CD14-positive monocyte (primary cell): Measurements from ENCODE around the gene HID1. TPM values are rescaled to one million over a fixed set of nuclear protein-coding genes. Genes with fewer than 3 reads are reported as not detected.
"Not testable (repeated sequence)": the region's sequence is repeated elsewhere in the genome, so short reads cannot be mapped to it uniquely, and the experiment has no call there.

Source experiments
- DNase-seq, 3 donors: peaks; one replicate each; pipeline ENCODE4 v3.0.0-alpha.2; 2011 to 2022
- H2AFZ ChIP-seq: 2 replicates; pipeline ENCODE4 v1.6.0; 2012; ENCODE audit warnings: mild to moderate bottlenecking, low read depth, low read length, inconsistent platforms; ENCODE audit not compliant: insufficient read depth, poor library complexity, severe bottlenecking
- H3K27ac ChIP-seq, 2 donors: 1 replicate in 1 of 2; 2 replicates in 1 of 2; pipeline ENCODE4 v1.5.1; 2012 to 2013; ENCODE audit warnings: low read length in 2 of 2, control low read depth in 1 of 2, inconsistent platforms in 1 of 2, low read depth in 1 of 2, mild to moderate bottlenecking in 1 of 2
- H3K27me3 ChIP-seq, 2 donors: one replicate each; pipeline versions ENCODE4 v1.6.0 to v1.6.1; 2011 to 2013; ENCODE audit warnings: low read length in 2 of 2; ENCODE audit not compliant: control insufficient read depth in 2 of 2, insufficient read depth in 2 of 2
- H3K36me3 ChIP-seq, 2 donors: replicated peaks in 1 of 2; 1 replicate in 1 of 2; 2 replicates in 1 of 2; pipeline versions ENCODE4 v1.5.1 to v1.6.1; 2012 to 2013; ENCODE audit warnings: low read length in 2 of 2, control low read depth in 1 of 2, inconsistent platforms in 1 of 2, mild to moderate bottlenecking in 1 of 2; ENCODE audit not compliant: insufficient read depth in 2 of 2, control insufficient read depth in 1 of 2
- H3K4me1 ChIP-seq, 2 donors: 1 replicate in 1 of 2; 2 replicates in 1 of 2; pipeline versions ENCODE4 v1.5.1 to v1.6.1; 2012 to 2013; ENCODE audit warnings: low read length in 2 of 2, control low read depth in 1 of 2, inconsistent platforms in 1 of 2, mild to moderate bottlenecking in 1 of 2, moderate library complexity in 1 of 2; ENCODE audit not compliant: insufficient read depth in 2 of 2, control insufficient read depth in 1 of 2
- H3K4me2 ChIP-seq: replicated peaks from 2 replicates; pipeline ENCODE3; 2012; ENCODE audit warnings: low read length, moderate library complexity, mild to moderate bottlenecking; ENCODE audit not compliant: poor library complexity, severe bottlenecking; ENCODE audit errors: extremely low read depth
- H3K4me3 ChIP-seq, 3 experiments: fragments of 200-600 bp in 1 of 3; sonication (generic) in 1 of 3; replicated peaks in 1 of 3; 1 replicate in 2 of 3; 2 replicates in 1 of 3; pipeline ENCODE4 v1.5.1; 2011 to 2013; ENCODE audit warnings: low read length in 3 of 3, mild to moderate bottlenecking in 3 of 3, control low read depth in 2 of 3, low read depth in 2 of 3, inconsistent platforms in 1 of 3, moderate library complexity in 1 of 3
- H3K79me2 ChIP-seq: 2 replicates; pipeline ENCODE4 v1.6.0; 2012; ENCODE audit warnings: mild to moderate bottlenecking, control low read depth, inconsistent platforms, low read length, moderate library complexity; ENCODE audit not compliant: insufficient read depth
- H3K9ac ChIP-seq: 2 replicates; pipeline ENCODE4 v1.6.0; 2017; ENCODE audit warnings: low read length, mild to moderate bottlenecking; ENCODE audit not compliant: insufficient read depth, poor library complexity, severe bottlenecking
- H3K9me3 ChIP-seq, 2 donors: replicated peaks in 1 of 2; 1 replicate in 1 of 2; 2 replicates in 1 of 2; pipeline versions ENCODE4 v1.5.1 to v1.6.1; 2012 to 2013; ENCODE audit warnings: low read length in 2 of 2, control low read depth in 1 of 2; ENCODE audit not compliant: control insufficient read depth in 1 of 2, insufficient read depth in 1 of 2
- H4K20me1 ChIP-seq: 2 replicates; pipeline ENCODE4 v1.6.0; 2012; ENCODE audit warnings: mild to moderate bottlenecking, low read length, control low read depth, moderate library complexity; ENCODE audit not compliant: insufficient read depth
- H3K27ac Mint-ChIP-seq, 7 donors: one replicate each; pipeline ENCODE4 v1.8.0; 2020; ENCODE audit warnings: mild to moderate bottlenecking in 7 of 7, mixed read lengths in 7 of 7, moderate library complexity in 6 of 7, inconsistent platforms in 2 of 7
- H3K27me3 Mint-ChIP-seq, 3 donors: one replicate each; pipeline ENCODE4 v1.8.0; 2021 to 2022; ENCODE audit warnings: low read depth in 3 of 3, mild to moderate bottlenecking in 3 of 3, mixed read lengths in 3 of 3, moderate library complexity in 3 of 3, inconsistent platforms in 1 of 3
- H3K36me3 Mint-ChIP-seq, 2 donors: one replicate each; pipeline ENCODE4 v1.8.0; 2020; ENCODE audit warnings: mixed read lengths in 2 of 2, inconsistent platforms in 1 of 2, mild to moderate bottlenecking in 1 of 2
- H3K4me1 Mint-ChIP-seq: one replicate; pipeline ENCODE4 v1.8.0; 2020; ENCODE audit warnings: mild to moderate bottlenecking, mixed read lengths
- H3K4me3 Mint-ChIP-seq, 2 donors: one replicate each; pipeline ENCODE4 v1.8.0; 2020; ENCODE audit warnings: mild to moderate bottlenecking in 2 of 2, mixed read lengths in 2 of 2, moderate library complexity in 1 of 2
- H3K9me3 Mint-ChIP-seq, 7 donors: one replicate each; pipeline ENCODE4 v1.8.0; 2020 to 2022; ENCODE audit warnings: mixed read lengths in 7 of 7, mild to moderate bottlenecking in 6 of 7, moderate library complexity in 6 of 7, inconsistent platforms in 2 of 7
- WGBS: methylation state at CpG from one replicate; pipeline ENCODE4 v1.1.5; 2013; ENCODE audit warnings: missing lambda C conversion rate; ENCODE audit not compliant: insufficient coverage; 5-methylcytosine and 5-hydroxymethylcytosine counted together
- intact Hi-C, 2 donors: fragments of 100-400 bp; cut with micrococcal nuclease; formaldehyde crosslinking; loops; one replicate each; pipeline versions ENCODE4 v1.15.0 to v1.15.1; 2023
- polyA plus RNA-seq, 3 donors: library from polyadenylated mRNA; depleted of rRNA in 1 of 3; unstranded in 2 of 3; stranded (reverse) in 1 of 3; fragments of 300-500 nt in 2 of 3; fragments of >200 nt in 1 of 3; fragmentation: Illumina TruSeq in 2 of 3; gene quantifications; 1 replicate in 2 of 3; 2 replicates in 1 of 3; pipeline ENCODE4 v1.2.3, GENCODE V29; 2012 to 2021
- TF ChIP-seq, protein P1 (sequence below): fragments of 200-600 bp; IDR thresholded peaks from one replicate; pipeline ENCODE4 v1.8.0; 2022; ENCODE audit warnings: antibody characterized with exemption, mild to moderate bottlenecking

Gene HID1
- polyA plus RNA-seq, 3 donors = not detected

DNA sequence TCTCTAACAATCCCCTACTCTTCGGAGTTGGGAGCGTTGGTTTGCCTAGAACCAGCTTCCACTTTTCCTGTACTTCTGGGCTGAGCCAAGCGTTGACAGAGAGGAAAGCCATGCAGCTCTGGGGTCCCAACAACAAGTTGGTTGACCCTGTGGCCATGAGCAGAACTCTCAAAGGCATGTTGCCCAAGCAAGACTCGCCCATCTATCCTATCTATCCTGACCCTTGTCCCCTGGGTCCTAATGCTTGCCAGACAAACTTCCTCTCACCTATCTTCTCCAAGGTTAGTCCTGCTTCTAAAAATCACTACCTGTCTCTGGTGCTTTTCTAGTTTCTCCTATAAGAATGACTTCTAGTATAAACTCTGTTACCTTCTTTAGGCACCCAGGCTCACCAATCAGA lies 63.5 kb downstream of the HID1 start:
- 80% methylated on average over 4 of the region's 4 CpGs for WGBS
- H3K4me3 ChIP-seq, H3K36me3 ChIP-seq, H3K4me1 Mint-ChIP-seq, H3K36me3 Mint-ChIP-seq, H3K9ac ChIP-seq, H4K20me1 ChIP-seq, H3K4me3 Mint-ChIP-seq, DNase-seq, H3K27me3 ChIP-seq, H3K9me3 ChIP-seq, H2AFZ ChIP-seq, H3K27ac Mint-ChIP-seq, H3K4me1 ChIP-seq, H3K4me2 ChIP-seq, intact Hi-C loops, H3K79me2 ChIP-seq, H3K27ac ChIP-seq: not testable (repeated sequence)
- H3K27me3 Mint-ChIP-seq = peaks cover 13 to 26% (median 23%) of the 10 kb centered on the region in 3 donors
- H3K9me3 Mint-ChIP-seq = peaks cover 5 to 19% (median 7%) of the 10 kb centered on the region in 7 donors

DNA sequence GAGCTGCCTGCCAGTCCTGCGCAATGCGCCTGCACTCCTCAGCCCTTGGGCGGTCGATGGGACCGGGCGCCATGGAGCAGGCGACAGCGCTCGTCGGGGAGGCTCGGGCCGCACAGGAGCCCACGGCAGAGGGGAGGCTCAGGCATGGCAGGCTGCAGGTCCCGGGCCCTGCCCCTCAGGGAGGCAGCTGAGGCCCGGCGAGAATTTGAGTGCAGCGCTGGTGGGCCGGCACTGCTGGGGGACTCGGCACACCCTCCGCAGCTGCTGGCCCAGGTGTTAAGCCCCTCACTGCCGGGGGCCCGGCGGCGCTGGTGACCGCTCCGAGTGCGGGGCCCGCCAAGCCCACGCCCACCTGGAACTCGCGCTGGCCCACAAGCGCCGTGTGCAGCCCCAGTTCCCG lies 65.5 kb downstream of the HID1 start:
- Histone ChIP-seq H3K9me3 (no peaks in the 10 kb centered on the region), H3K4me1 (no peaks in the 10 kb centered on the region), H3K27ac (no peak overlapping the region), H3K36me3 (no peaks in the 10 kb centered on the region), H3K27me3 (peaks cover 0 to 11% of the 10 kb centered on the region in 2 donors), H4K20me1 (no peaks in the 10 kb centered on the region), H3K4me3 (no peak overlapping the region), H3K9ac (no peak overlapping the region), H3K79me2 (no peaks in the 10 kb centered on the region), H2AFZ (no peak overlapping the region), H3K4me2 (no peak overlapping the region)
- Mint-ChIP-seq H3K27ac (no peak overlapping the region), H3K27me3 (peaks cover 25 to 32% (median 30%) of the 10 kb centered on the region in 3 donors), H3K9me3 (peaks cover 0 to 13% (median 2%) of the 10 kb centered on the region in 7 donors), H3K36me3 (no peaks in the 10 kb centered on the region), H3K4me1 (peaks cover 4% of the 10 kb centered on the region), H3K4me3 (no peak overlapping the region)
- intact Hi-C loops = no loop called here
- TF ChIP-seq, protein P1, sequence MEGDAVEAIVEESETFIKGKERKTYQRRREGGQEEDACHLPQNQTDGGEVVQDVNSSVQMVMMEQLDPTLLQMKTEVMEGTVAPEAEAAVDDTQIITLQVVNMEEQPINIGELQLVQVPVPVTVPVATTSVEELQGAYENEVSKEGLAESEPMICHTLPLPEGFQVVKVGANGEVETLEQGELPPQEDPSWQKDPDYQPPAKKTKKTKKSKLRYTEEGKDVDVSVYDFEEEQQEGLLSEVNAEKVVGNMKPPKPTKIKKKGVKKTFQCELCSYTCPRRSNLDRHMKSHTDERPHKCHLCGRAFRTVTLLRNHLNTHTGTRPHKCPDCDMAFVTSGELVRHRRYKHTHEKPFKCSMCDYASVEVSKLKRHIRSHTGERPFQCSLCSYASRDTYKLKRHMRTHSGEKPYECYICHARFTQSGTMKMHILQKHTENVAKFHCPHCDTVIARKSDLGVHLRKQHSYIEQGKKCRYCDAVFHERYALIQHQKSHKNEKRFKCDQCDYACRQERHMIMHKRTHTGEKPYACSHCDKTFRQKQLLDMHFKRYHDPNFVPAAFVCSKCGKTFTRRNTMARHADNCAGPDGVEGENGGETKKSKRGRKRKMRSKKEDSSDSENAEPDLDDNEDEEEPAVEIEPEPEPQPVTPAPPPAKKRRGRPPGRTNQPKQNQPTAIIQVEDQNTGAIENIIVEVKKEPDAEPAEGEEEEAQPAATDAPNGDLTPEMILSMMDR = no peak
- DNase-seq = no peak
- WGBS = 97% methylated on average over 29 of the region's 34 CpGs

DNA sequence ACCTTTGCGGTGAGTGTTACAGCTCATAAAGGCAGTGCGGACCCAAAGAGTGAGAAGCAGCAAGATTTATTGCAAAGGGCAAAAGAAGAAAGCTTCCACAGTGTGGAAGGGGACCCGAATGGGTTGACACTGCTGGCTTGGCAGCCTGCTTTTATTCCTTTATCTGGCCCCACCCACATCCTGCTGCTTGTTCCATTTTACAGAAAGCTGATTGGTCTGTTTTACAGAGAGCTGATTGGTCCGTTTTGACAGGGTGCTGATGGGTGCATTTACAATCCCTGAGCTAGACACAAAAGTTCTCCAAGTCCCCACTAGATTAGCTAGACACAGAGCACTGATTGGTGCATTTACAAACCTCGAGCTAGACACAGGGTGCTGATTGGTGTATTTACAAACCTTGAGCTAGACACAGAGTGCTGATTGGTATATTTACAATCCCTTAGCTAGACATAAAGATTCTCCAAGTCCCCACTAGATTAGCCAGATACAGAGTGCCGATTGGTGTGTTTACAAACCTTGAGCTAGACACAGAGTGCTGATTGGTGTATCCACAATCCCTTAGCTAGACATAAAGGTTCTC lies 66.3 kb downstream of the HID1 start:
- H3K36me3 ChIP-seq, intact Hi-C loops, H3K4me3 Mint-ChIP-seq, H2AFZ ChIP-seq, H3K79me2 ChIP-seq, H3K27ac Mint-ChIP-seq, H3K9me3 ChIP-seq, H3K4me3 ChIP-seq, H3K4me1 Mint-ChIP-seq, H3K4me2 ChIP-seq, H4K20me1 ChIP-seq, H3K36me3 Mint-ChIP-seq, H3K9ac ChIP-seq, H3K27ac ChIP-seq, DNase-seq, H3K4me1 ChIP-seq: not testable (repeated sequence)
- WGBS = 94% methylated on average over 2 of the region's 6 CpGs
- Mint-ChIP-seq H3K9me3 (peaks cover 0 to 13% (median 2%) of the 10 kb centered on the region in 7 donors), H3K27me3 (peaks cover 25 to 36% (median 36%) of the 10 kb centered on the region in 3 donors)
- H3K27me3 ChIP-seq = peaks cover 0 to 15% of the 10 kb centered on the region in 2 donors
